Activated CD8-positive, alpha-beta memory T cell treated with anti-CD3 and anti-CD28 coated beads for 48 hours (primary cell): ENCODE results near the gene MYO1F.

ENCODE experiments used
- DNase-seq, 3 experiments: peaks; one replicate each; pipeline ENCODE4 v3.0.0-alpha.2; 2020; ENCODE audit warnings: low read depth in 2 of 3, low spot score in 2 of 3

The MYO1F gene

GRCh38 chr19:8499048-8499833 lies 78.0 kb downstream of the MYO1F start:
- DNase-seq, result no peak

- no peak for DNase-seq
These were observed 78.9 kb downstream of the MYO1F start for GRCh38 chr19:8498295-8498694.

- no peak for DNase-seq
These were observed 83.1 kb downstream of the MYO1F start for GRCh38 chr19:8494158-8494557.

GRCh38 chr19:8491574-8491973 lies 85.7 kb downstream of the MYO1F start:
- DNase-seq, result no peak

GRCh38 chr19:8490873-8491272 lies 86.4 kb downstream of the MYO1F start:
- no peak for DNase-seq

GRCh38 chr19:8490395-8490760 lies 86.9 kb downstream of the MYO1F start:
- DNase-seq, result no peak

GRCh38 chr19:8489561-8490394 lies 87.5 kb downstream of the MYO1F start:
- DNase-seq, result no peak

- DNase-seq, result no peak
These were observed 88.9 kb downstream of the MYO1F start for GRCh38 chr19:8488365-8488764.

GRCh38 chr19:8487137-8487851 lies 89.9 kb downstream of the MYO1F start:
- DNase-seq, result no peak

GRCh38 chr19:8486661-8487136 lies 90.5 kb downstream of the MYO1F start:
- no peak for DNase-seq

GRCh38 chr19:8485561-8486371 lies 91.5 kb downstream of the MYO1F start:
- DNase-seq, result no peak

GRCh38 chr19:8484331-8484894 lies 92.8 kb downstream of the MYO1F start:
- no peak for DNase-seq

GRCh38 chr19:8483165-8483564 lies 94.1 kb downstream of the MYO1F start:
- no peak for DNase-seq

- no peak for DNase-seq
These were observed 94.5 kb downstream of the MYO1F start for GRCh38 chr19:8482696-8483095.

- DNase-seq, result no peak
These were observed 95.6 kb downstream of the MYO1F start for GRCh38 chr19:8481616-8482015.

- DNase-seq, result no peak
These were observed 96.0 kb downstream of the MYO1F start for GRCh38 chr19:8481201-8481600.

- DNase-seq, result no peak
These were observed 98.6 kb downstream of the MYO1F start for GRCh38 chr19:8478598-8478997.

- no peak for DNase-seq
These were observed 99.4 kb downstream of the MYO1F start for GRCh38 chr19:8477889-8478288.

GRCh38 chr19:8476524-8476923 lies 100.7 kb downstream of the MYO1F start:
- no peak for DNase-seq

GRCh38 chr19:8475005-8475404 lies 102.2 kb downstream of the MYO1F start:
- DNase-seq, result no peak
